Measurements from ENCODE around the gene TTN.

The TTN gene

GRCh38 chr2:178579006-178579405 lies 228.2 kb downstream of the TTN start:
- no peak for DNase-seq (ENCODE audit: insufficient read length, low spot score)
- no peak for TF ChIP-seq CTCF (IDR thresholded peaks at IDR 0.05; ENCODE audit: insufficient read depth, missing control alignments)
- FAIRE-seq, result no peak

GRCh38 chr2:178574789-178575188 lies 232.4 kb downstream of the TTN start:
- FAIRE-seq (no peak), DNase-seq (ENCODE audit: insufficient read length, low spot score) (no peak)
- no peak for TF ChIP-seq CTCF (IDR thresholded peaks at IDR 0.05; ENCODE audit: insufficient read depth, missing control alignments)

GRCh38 chr2:178568227-178568626 lies 239.0 kb downstream of the TTN start:
- FAIRE-seq (no peak), DNase-seq (ENCODE audit: insufficient read length, low spot score) (no peak)
- no peak for TF ChIP-seq CTCF (IDR thresholded peaks at IDR 0.05; ENCODE audit: insufficient read depth, missing control alignments)

- TF ChIP-seq CTCF (IDR thresholded peaks at IDR 0.05; ENCODE audit: insufficient read depth, missing control alignments), result no peak
- DNase-seq (ENCODE audit: insufficient read length, low spot score) (no peak), FAIRE-seq (no peak)
Observed at GRCh38 chr2:178553047-178553446, 254.2 kb downstream of the TTN start.

GRCh38 chr2:178550352-178550751 lies 256.9 kb downstream of the TTN start:
- TF ChIP-seq CTCF (IDR thresholded peaks at IDR 0.05; ENCODE audit: insufficient read depth, missing control alignments), result no peak
- DNase-seq (ENCODE audit: insufficient read length, low spot score) (no peak), FAIRE-seq (no peak)

- DNase-seq (ENCODE audit: insufficient read length, low spot score) (no peak), FAIRE-seq (no peak)
- no peak for TF ChIP-seq CTCF (IDR thresholded peaks at IDR 0.05; ENCODE audit: insufficient read depth, missing control alignments)
Observed at GRCh38 chr2:178542569-178542968, 264.7 kb downstream of the TTN start.

GRCh38 chr2:178542161-178542560 lies 265.1 kb downstream of the TTN start:
- FAIRE-seq (no peak), DNase-seq (ENCODE audit: insufficient read length, low spot score) (no peak)
- no peak for TF ChIP-seq CTCF (IDR thresholded peaks at IDR 0.05; ENCODE audit: insufficient read depth, missing control alignments)
